Measurements from ENCODE around the gene XPO1. TPM values are rescaled to one million over a fixed set of nuclear protein-coding genes. Genes with fewer than 3 reads are reported as not detected.
A peak's percentile ranks its signal among the peaks of the same experiment; 100 is the strongest.

Gene XPO1
- total RNA-seq, 5 donors from 2014 or later (not counting 1 experiment from before 2014, with no cell fraction given): 116 to 142 (median 130) TPM

GRCh38 chr2:61537950-61538199 lies 281 bp downstream of the XPO1 start:
- DNase-seq (no peak), ATAC-seq (replicated peaks in 1 of 4) (no peak)
- Mint-ChIP-seq H3K36me3 (peaks cover 3% of the 10 kb centered on the region), H3K4me1 (peaks cover 40 to 45% (median 41%) of the 10 kb centered on the region in 3 donors), H3K9me3 (no peaks in the 10 kb centered on the region), H3K27ac (peak overlapping the region; percentile 99 to 100), H3K27me3 (peaks cover 0 to 1% of the 10 kb centered on the region in 2 donors), H3K4me3 (peak overlapping the region; percentile 90 to 99 (median 93))
- Histone ChIP-seq H3K4me1 (ENCODE audit: control insufficient read depth in 1 of 2, extremely low read depth in 1 of 2, insufficient read depth in 2 of 2, low read length in 2 of 2) (peaks cover 14 to 26% of the 10 kb centered on the region in 2 experiments), H3K27ac (ENCODE audit: low read length) (peak overlapping the region; percentile 95), H3K27me3 (replicated peaks in 1 of 2; ENCODE audit: control insufficient read depth in 2 of 2, extremely low read depth in 1 of 2, insufficient read depth in 2 of 2, low read length in 1 of 2) (no peaks in the 10 kb centered on the region), H3K4me3 (ENCODE audit: control insufficient read depth in 1 of 2, extremely low read depth in 1 of 2, low read length in 1 of 2) (peak overlapping the region; percentile 61 to 79), H3K9me3 (no peaks in the 10 kb centered on the region), H3K36me3 (ENCODE audit: control insufficient read depth in 2 of 2, extremely low read depth in 1 of 2, insufficient read depth in 1 of 2, low read length in 1 of 2) (no peaks in the 10 kb centered on the region)
- POLR2A ChIA-PET: interaction anchor here (0.5 to 1.9 kb wide), 21 partner anchors 8 to 718 kb away, joined by 3 to 16 read pairs (median 4); partner anchors contain the start of genes FAM161A (in 1 of the 2) and REL (in 1 of the 2)
- 0% methylated on average over 10 of the region's 15 CpGs for WGBS (ENCODE audit: insufficient coverage)
- CTCF ChIA-PET: interaction anchor here (0.5 to 1.6 kb wide), 7 partner anchors 8 to 264 kb away, joined by 3 to 4 read pairs (median 3); no protein-coding TSS in a partner anchor

GRCh38 chr2:61537277-61537949 lies 743 bp downstream of the XPO1 start:
- Mint-ChIP-seq H3K4me1 (peaks cover 40 to 47% (median 43%) of the 10 kb centered on the region in 3 donors), H3K9me3 (no peaks in the 10 kb centered on the region), H3K4me3 (peak overlapping the region; percentile 90 to 99 (median 93)), H3K27me3 (peaks cover 0 to 1% of the 10 kb centered on the region in 2 donors), H3K27ac (peak overlapping the region; percentile 99 to 100), H3K36me3 (peaks cover 3% of the 10 kb centered on the region)
- Histone ChIP-seq H3K36me3 (ENCODE audit: control insufficient read depth in 2 of 2, extremely low read depth in 1 of 2, insufficient read depth in 1 of 2, low read length in 1 of 2) (peaks cover 0 to 2% of the 10 kb centered on the region in 2 donors), H3K9me3 (no peaks in the 10 kb centered on the region), H3K27ac (ENCODE audit: low read length) (peak overlapping the region; percentile 95), H3K27me3 (replicated peaks in 1 of 2; ENCODE audit: control insufficient read depth in 2 of 2, extremely low read depth in 1 of 2, insufficient read depth in 2 of 2, low read length in 1 of 2) (no peaks in the 10 kb centered on the region), H3K4me1 (ENCODE audit: control insufficient read depth in 1 of 2, extremely low read depth in 1 of 2, insufficient read depth in 2 of 2, low read length in 2 of 2) (peaks cover 19 to 26% of the 10 kb centered on the region in 2 experiments), H3K4me3 (ENCODE audit: control insufficient read depth in 1 of 2, extremely low read depth in 1 of 2, low read length in 1 of 2) (peak overlapping the region; percentile 61 to 81)
- CTCF ChIA-PET: interaction anchor here (0.5 to 1.6 kb wide), 6 partner anchors 44 to 265 kb away, joined by 3 to 4 read pairs (median 4); no protein-coding TSS in a partner anchor
- DNase-seq: peak in 27 of 35 experiments; percentile 1 to 57 (median 16)
- no CpG with 5 or more reads among the region's 52 CpGs for WGBS (ENCODE audit: insufficient coverage)
- POLR2A ChIA-PET: interaction anchor here (0.5 to 1.9 kb wide), 17 partner anchors 9 to 718 kb away, joined by 3 to 16 read pairs (median 4); partner anchors contain the start of genes FAM161A (in 1 of the 2) and REL (in 1 of the 2)
- ATAC-seq (replicated peaks in 1 of 4): no peak

DNA sequence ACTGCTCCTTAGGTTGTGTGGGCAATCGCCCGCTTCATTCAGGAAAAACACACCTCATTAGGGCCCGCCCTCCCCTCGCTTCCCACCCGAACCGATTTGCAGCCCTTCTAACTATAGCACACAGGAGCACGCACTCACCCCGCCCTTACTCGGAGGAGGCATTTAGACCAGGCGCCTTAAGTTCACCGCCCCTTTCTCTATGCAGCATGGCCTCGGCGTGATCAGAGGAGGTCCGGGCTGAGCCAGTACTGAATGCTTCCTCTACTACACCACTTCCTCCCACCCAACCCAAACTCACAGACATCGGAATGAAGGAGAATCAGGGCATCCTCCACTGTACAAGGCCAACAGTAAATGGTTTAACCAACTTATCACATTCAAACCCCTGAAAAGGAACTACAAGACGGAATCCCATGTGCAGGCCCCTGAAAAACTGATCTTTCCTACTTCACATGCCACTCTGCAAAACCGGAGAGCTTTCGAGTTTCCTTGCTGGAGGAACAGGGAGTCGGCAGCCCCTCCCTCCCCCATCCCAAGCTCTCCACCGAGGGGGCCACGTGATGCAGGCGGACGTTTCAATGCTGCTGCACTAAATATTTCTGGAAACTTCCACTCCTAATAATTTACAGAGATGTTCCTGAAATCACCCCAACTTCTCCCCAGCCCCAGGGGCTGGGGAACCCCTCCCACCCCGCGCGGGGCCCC lies 1.4 kb downstream of the XPO1 start:
- peaks cover 41 to 48% (median 44%) of the 10 kb centered on the region in 3 donors for H3K4me1 Mint-ChIP-seq
- ChIA-PET CTCF (interaction anchor here (0.6 to 1.6 kb wide), 3 partner anchors 43 to 115 kb away, joined by 3 to 4 read pairs (median 4); no protein-coding TSS in a partner anchor), POLR2A (interaction anchor here (0.6 to 1.5 kb wide), 4 partner anchors 13 to 348 kb away, joined by 3 to 4 read pairs (median 4); no protein-coding TSS in a partner anchor)
- H3K36me3 Mint-ChIP-seq: peaks cover 3% of the 10 kb centered on the region
- H3K4me3 Mint-ChIP-seq: peak overlapping the region; percentile 90 to 93 (median 92)
- Histone ChIP-seq H3K36me3 (ENCODE audit: control insufficient read depth in 2 of 2, extremely low read depth in 1 of 2, insufficient read depth in 1 of 2, low read length in 1 of 2) (peaks cover 3% of the 10 kb centered on the region in 2 donors), H3K4me1 (ENCODE audit: control insufficient read depth in 1 of 2, extremely low read depth in 1 of 2, insufficient read depth in 2 of 2, low read length in 2 of 2) (peaks cover 24 to 26% of the 10 kb centered on the region in 2 experiments), H3K27me3 (replicated peaks in 1 of 2; ENCODE audit: control insufficient read depth in 2 of 2, extremely low read depth in 1 of 2, insufficient read depth in 2 of 2, low read length in 1 of 2) (no peaks in the 10 kb centered on the region), H3K4me3 (ENCODE audit: control insufficient read depth in 1 of 2, extremely low read depth in 1 of 2, low read length in 1 of 2) (peak overlapping the region; percentile 61 to 81), H3K9me3 (no peaks in the 10 kb centered on the region), H3K27ac (ENCODE audit: low read length) (peak overlapping the region; percentile 95)
- whole genome bisulfite sequencing (ENCODE audit: insufficient coverage): 3% methylated on average over 19 of the region's 26 CpGs
- H3K27ac Mint-ChIP-seq: peak overlapping the region; percentile 91 to 96
- ATAC-seq (replicated peaks in 1 of 4): peak; percentile 60 to 63 (median 62)
- no peaks in the 10 kb centered on the region for H3K9me3 Mint-ChIP-seq
- H3K27me3 Mint-ChIP-seq: peaks cover 0 to 1% of the 10 kb centered on the region in 2 donors
- peak; percentile 62 to 91 (median 84) for DNase-seq

GRCh38 chr2:61536180-61536571 lies 2.0 kb downstream of the XPO1 start:
- CTCF ChIA-PET: no interaction called here
- Histone ChIP-seq H3K4me1 (ENCODE audit: control insufficient read depth in 1 of 2, extremely low read depth in 1 of 2, insufficient read depth in 2 of 2, low read length in 2 of 2) (peaks cover 24 to 26% of the 10 kb centered on the region in 2 experiments), H3K36me3 (ENCODE audit: control insufficient read depth in 2 of 2, extremely low read depth in 1 of 2, insufficient read depth in 1 of 2, low read length in 1 of 2) (peaks cover 3 to 7% of the 10 kb centered on the region in 2 donors), H3K27ac (ENCODE audit: low read length) (peak overlapping the region; percentile 61), H3K27me3 (replicated peaks in 1 of 2; ENCODE audit: control insufficient read depth in 2 of 2, extremely low read depth in 1 of 2, insufficient read depth in 2 of 2, low read length in 1 of 2) (no peaks in the 10 kb centered on the region), H3K9me3 (no peaks in the 10 kb centered on the region), H3K4me3 (ENCODE audit: control insufficient read depth in 1 of 2, extremely low read depth in 1 of 2, low read length in 1 of 2) (peak overlapping the region; percentile 61 to 81)
- ATAC-seq (replicated peaks in 1 of 4) (no peak), DNase-seq (peak in 1 of 35 experiments; percentile 40)
- Mint-ChIP-seq H3K27ac (peak overlapping the region; percentile 91 to 96), H3K4me1 (peaks cover 46 to 52% (median 48%) of the 10 kb centered on the region in 3 donors), H3K27me3 (peaks cover 0 to 1% of the 10 kb centered on the region in 2 donors), H3K9me3 (no peaks in the 10 kb centered on the region), H3K36me3 (peaks cover 6% of the 10 kb centered on the region), H3K4me3 (peak overlapping the region; percentile 90 to 93 (median 92))
- 0% methylated on average over 8 of the region's 9 CpGs for WGBS (ENCODE audit: insufficient coverage)
- POLR2A ChIA-PET: interaction anchor here in 1 of 2 donors (0.6 kb wide), 1 partner anchor 126 kb away, joined by 4 read pairs; no protein-coding TSS in a partner anchor

DNA sequence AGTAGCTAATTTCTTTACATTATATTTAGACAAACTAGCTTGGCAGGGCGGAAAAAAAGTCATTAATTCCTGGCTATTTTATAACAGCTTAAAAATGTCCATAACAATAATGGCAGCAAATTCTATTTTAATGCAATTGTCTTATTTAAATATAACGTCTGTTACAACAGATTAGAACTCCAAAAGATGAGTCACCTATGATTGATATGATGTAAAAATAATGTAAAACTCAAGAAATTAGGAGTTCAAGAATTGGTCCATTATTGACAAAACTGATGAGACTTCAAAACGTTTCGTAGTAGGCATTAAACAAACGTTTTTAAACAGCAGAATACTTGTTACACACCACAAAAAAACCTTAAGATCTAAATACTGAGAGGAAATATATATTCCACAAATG lies 2.7 kb downstream of the XPO1 start:
- peaks cover 3 to 7% of the 10 kb centered on the region in 2 donors for H3K36me3 ChIP-seq (ENCODE audit: control insufficient read depth in 2 of 2, extremely low read depth in 1 of 2, insufficient read depth in 1 of 2, low read length in 1 of 2)
- H3K4me1 Mint-ChIP-seq: peaks cover 50 to 59% (median 55%) of the 10 kb centered on the region in 3 donors
- peaks cover 24 to 31% of the 10 kb centered on the region in 2 experiments for H3K4me1 ChIP-seq (ENCODE audit: control insufficient read depth in 1 of 2, extremely low read depth in 1 of 2, insufficient read depth in 2 of 2, low read length in 2 of 2)
- H3K27ac ChIP-seq (ENCODE audit: low read length): no peak overlapping the region
- H3K9me3 ChIP-seq: no peaks in the 10 kb centered on the region
- ChIA-PET POLR2A (interaction anchor here in 1 of 2 donors (0.6 to 0.7 kb wide), 2 partner anchors 57 to 357 kb away, joined by 3 read pairs; no protein-coding TSS in a partner anchor), CTCF (interaction anchor here in 1 of 2 donors (0.9 to 1.6 kb wide), 3 partner anchors 12 to 109 kb away, joined by 3 to 7 read pairs (median 3); no protein-coding TSS in a partner anchor)
- H3K9me3 Mint-ChIP-seq: no peaks in the 10 kb centered on the region
- H3K4me3 Mint-ChIP-seq: peak overlapping the region; percentile 90 to 93 (median 92)
- peak overlapping the region; percentile 91 to 96 for H3K27ac Mint-ChIP-seq
- no peaks in the 10 kb centered on the region for H3K27me3 ChIP-seq (replicated peaks in 1 of 2; ENCODE audit: control insufficient read depth in 2 of 2, extremely low read depth in 1 of 2, insufficient read depth in 2 of 2, low read length in 1 of 2)
- peaks cover 6% of the 10 kb centered on the region for H3K36me3 Mint-ChIP-seq
- WGBS (ENCODE audit: insufficient coverage): no CpG with 5 or more reads among the region's 5 CpGs
- H3K27me3 Mint-ChIP-seq: peaks cover 0 to 1% of the 10 kb centered on the region in 2 donors
- H3K4me3 ChIP-seq (ENCODE audit: control insufficient read depth in 1 of 2, extremely low read depth in 1 of 2, low read length in 1 of 2): peak overlapping the region in 1 of 2 donors; percentile 61
- DNase-seq (no peak), ATAC-seq (replicated peaks in 1 of 4) (no peak)
